Skeletal muscle cell (primary cell): ENCODE measurements around the gene VCPKMT.

Source experiments
- DNase-seq: peaks from one replicate; pipeline ENCODE4 v3.0.0-alpha.2; 2010; ENCODE audit warnings: low read depth
- H3K4me3 ChIP-seq: 2 replicates; pipeline ENCODE4 v1.5.1; 2011; ENCODE audit warnings: low read depth, mild to moderate bottlenecking, control low read depth, low read length, moderate library complexity

VCPKMT gene

DNA sequence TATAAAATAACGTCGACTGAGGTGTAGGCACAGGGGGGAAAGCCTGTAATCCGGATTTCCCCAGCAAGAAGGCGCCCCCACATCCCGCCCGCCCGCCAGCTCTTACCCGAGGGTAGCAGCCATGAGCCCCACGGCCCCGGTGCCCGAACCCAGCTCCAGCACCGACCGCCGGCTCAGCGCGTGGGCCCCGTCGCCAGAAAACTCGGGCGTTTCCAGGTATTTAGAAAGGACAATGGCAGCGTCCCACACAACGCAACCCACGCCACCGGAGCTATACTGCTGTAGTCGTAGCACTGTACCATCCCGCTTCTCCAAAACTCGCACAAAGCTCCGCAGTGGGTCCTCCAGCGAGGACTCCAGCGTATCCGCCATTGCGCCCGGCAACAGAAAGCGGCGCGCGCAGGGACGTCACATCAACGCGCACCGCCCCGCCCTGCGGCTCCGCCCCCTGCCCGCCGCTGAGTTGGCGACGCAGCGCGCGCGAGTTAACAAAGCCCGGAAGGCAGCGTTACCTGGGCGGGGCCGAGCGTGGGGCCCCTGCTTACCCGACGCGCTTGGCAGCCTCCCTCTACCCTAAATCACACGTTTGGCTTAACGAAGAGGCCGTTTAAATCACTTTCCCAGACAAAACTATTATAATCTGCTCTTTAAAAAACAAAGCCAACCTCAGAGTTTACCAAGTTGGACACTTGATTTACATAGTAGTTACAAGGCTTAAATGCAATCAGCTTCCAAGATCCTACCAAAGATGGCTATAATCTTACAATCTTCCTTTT is at the start of gene VCPKMT:
Gene VCPKMT (minus strand): TSS at position 392 of the 776 bp plus-strand sequence. CDS start 20 bp downstream, at position 372.
- DNase-seq: peak; percentile 64
- peak within 1 kb of the TSS; percentile 84 for H3K4me3 ChIP-seq

DNA sequence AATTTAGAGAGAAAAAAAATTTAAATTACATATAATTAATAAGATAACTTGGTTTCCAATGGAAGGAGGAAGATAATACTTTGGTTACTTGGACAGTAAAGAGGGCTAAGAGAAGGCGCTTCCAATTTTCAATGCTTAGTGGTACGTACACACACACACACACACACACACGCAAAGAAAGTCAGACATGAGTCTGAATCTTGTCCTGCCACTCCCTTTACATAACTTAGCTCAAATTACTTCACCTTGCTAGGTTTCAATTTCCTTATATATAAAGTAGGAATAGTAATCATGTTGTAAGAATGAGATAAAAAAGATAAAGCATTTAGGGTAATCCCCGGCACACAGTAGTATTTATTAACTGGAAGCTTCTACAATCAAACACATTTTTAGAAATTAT is 39.7 kb upstream of the VCPKMT start:
- no peak overlapping the region for H3K4me3 ChIP-seq

GRCh38 chr14:50148799-50149198 is 32.4 kb upstream of the VCPKMT start:
- H3K4me3 ChIP-seq: no peak overlapping the region
- no peak for DNase-seq

More for the DNA sequence above, 39.7 kb upstream of the VCPKMT start:
- no peak for DNase-seq

GRCh38 chr14:50139192-50139591 is 22.8 kb upstream of the VCPKMT start:
- DNase-seq: no peak
- H3K4me3 ChIP-seq: no peak overlapping the region

GRCh38 chr14:50127802-50128201 is 11.4 kb upstream of the VCPKMT start:
- no peak overlapping the region for H3K4me3 ChIP-seq
- DNase-seq: no peak

- no peak overlapping the region for H3K4me3 ChIP-seq
- DNase-seq: no peak
Observed at GRCh38 chr14:50123062-50123461, 6.7 kb upstream of the VCPKMT start.

- no peak overlapping the region for H3K4me3 ChIP-seq
- no peak for DNase-seq
Observed at GRCh38 chr14:50122291-50122690, 5.9 kb upstream of the VCPKMT start.

- no peak for DNase-seq
- H3K4me3 ChIP-seq: no peak overlapping the region
Observed at GRCh38 chr14:50121486-50121885, 5.1 kb upstream of the VCPKMT start.

- DNase-seq: no peak
- no peak overlapping the region for H3K4me3 ChIP-seq
Observed at GRCh38 chr14:50117456-50117855, 1.1 kb upstream of the VCPKMT start.

DNA sequence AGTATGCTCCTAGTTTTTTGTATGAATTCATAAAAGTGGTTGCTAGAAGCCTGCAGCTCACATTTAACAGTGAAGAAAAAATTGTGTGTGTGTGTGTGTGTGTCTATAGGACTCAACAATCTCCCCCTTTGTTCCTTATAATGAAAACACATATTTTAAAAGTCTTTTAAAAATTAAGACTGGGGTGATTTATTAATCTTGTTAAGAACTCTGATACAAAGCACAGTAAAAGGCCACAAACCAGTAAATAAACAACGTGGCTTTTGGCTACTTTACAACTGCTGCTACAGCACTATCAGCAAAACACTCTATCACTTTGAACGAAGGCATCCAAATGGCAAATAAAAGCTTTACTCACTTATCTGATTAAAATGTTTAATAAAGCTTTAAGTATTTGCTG is 594 bp upstream of the VCPKMT start:
- DNase-seq: no peak
- H3K4me3 ChIP-seq: peak overlapping the region; percentile 84

- H3K4me3 ChIP-seq: no peak overlapping the region
- DNase-seq: no peak
Observed at GRCh38 chr14:50113381-50114035, 2.9 kb downstream of the VCPKMT start.

GRCh38 chr14:50110323-50111037 is 5.9 kb downstream of the VCPKMT start:
- no peak overlapping the region for H3K4me3 ChIP-seq
- DNase-seq: no peak

- H3K4me3 ChIP-seq: no peak overlapping the region
- no peak for DNase-seq
Observed at GRCh38 chr14:50109342-50109741, 7.0 kb downstream of the VCPKMT start.

- no peak overlapping the region for H3K4me3 ChIP-seq
- DNase-seq: no peak
Observed at GRCh38 chr14:50107850-50108249, 8.5 kb downstream of the VCPKMT start.

- H3K4me3 ChIP-seq: no peak overlapping the region
- no peak for DNase-seq
Observed at GRCh38 chr14:50106178-50106577, 10.2 kb downstream of the VCPKMT start.

- DNase-seq: no peak
- no peak overlapping the region for H3K4me3 ChIP-seq
Observed at GRCh38 chr14:50103558-50103957, 12.8 kb downstream of the VCPKMT start.

DNA sequence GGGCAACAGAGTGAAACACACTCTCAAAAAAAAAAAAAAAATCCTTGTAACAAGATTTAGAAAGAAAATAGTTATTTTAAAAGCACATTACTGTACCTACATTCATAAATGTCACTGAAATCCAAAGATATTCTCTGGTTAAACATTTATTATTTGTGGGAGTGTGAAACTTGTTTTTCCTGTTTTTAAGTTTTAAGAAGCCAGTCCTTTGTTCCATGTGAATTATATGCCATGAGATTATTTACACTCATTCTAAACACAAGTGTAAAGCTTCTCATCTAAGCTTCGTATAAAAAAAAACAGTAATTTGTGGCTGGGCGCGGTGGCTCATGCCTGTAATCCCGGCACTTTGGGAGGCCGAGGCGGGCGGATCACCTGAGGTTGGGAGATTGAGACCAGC is 15.0 kb downstream of the VCPKMT start:
- no peak for DNase-seq
- no peak overlapping the region for H3K4me3 ChIP-seq

GRCh38 chr14:50100805-50101204 is 15.6 kb downstream of the VCPKMT start:
- DNase-seq: no peak
- H3K4me3 ChIP-seq: no peak overlapping the region

DNA sequence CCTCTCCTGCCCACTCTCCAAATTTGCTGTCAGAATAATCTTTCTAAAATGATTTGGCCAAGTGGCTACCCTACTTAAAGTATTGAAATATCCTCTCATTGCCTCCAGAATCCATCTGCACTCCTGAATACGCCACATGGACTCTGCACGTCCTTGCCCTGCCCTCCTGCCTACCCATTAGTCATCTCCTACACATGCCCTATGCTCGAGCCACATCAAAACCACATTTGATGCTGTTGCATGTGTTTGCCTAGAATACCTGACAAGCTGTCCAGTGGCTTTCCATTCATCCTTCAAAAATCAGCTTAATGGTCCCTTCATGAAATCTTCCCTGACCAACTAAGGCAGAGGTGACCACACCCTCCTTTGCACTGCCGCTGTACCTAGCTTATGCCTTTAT is 17.0 kb downstream of the VCPKMT start:
- no peak for DNase-seq

DNA sequence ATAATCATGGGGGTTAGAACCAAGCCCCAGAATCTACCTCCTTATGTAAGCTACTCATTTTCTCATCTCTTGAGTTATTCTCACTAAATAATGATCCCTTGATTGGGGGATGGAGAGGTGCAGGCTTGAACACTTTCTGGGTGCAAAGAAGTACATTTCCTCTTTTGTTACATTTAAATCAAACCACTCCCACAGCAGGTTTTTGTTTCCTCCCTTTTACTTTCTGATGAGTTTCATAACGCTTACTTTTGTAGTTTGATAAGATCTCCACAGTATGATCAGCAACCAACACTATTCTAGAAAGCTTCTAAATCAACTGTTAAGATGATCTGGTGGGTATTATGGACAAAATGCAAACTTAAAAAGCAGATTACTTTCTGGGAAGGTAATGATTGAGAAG is 20.5 kb downstream of the VCPKMT start:
- H3K4me3 ChIP-seq: no peak overlapping the region
- DNase-seq: no peak

More for the DNA sequence above, 17.0 kb downstream of the VCPKMT start:
- no peak overlapping the region for H3K4me3 ChIP-seq
